Activated CD8-positive, alpha-beta memory T cell treated with anti-CD3 and anti-CD28 coated beads, Interleukin-2, amount 10 ng/mL, durations not matched to agents 7 days and 5 days (primary cell): ENCODE data around the gene GRAP. TPM values are rescaled to one million over a fixed set of nuclear protein-coding genes. Genes with fewer than 3 reads are reported as not detected.
"Not testable (repeated sequence)": the region's sequence is repeated elsewhere in the genome, so short reads cannot be mapped to it uniquely, and the experiment has no call there.

Experiments used
- ATAC-seq: fragments of 150-1000 bp; cut with Tn5 transposase; one replicate; pipeline ENCODE4 v1.10.0; 2021; ENCODE audit warnings: moderate library complexity
- CTCF ChIA-PET: fragments of 350-600 bp; sonication (Branson Sonifier 250); formaldehyde crosslinking; loops from one replicate; lab custom pipeline; 2021; ENCODE audit warnings: antibody characterized with exemption; lab: Charles Lee
- DNase-seq: peaks from one replicate; pipeline ENCODE4 v3.0.0-alpha.2; 2020
- H3K27ac Mint-ChIP-seq: one replicate; pipeline ENCODE4 v1.8.0; 2021; ENCODE audit warnings: mild to moderate bottlenecking, mixed read lengths
- H3K27me3 Mint-ChIP-seq: one replicate; pipeline ENCODE4 v1.8.0; 2021; ENCODE audit warnings: mixed read lengths
- H3K36me3 Mint-ChIP-seq: one replicate; pipeline ENCODE4 v1.8.0; 2021; ENCODE audit warnings: mild to moderate bottlenecking, mixed read lengths
- H3K4me1 Mint-ChIP-seq: one replicate; pipeline ENCODE4 v1.8.0; 2021; ENCODE audit warnings: mixed read lengths
- H3K4me3 Mint-ChIP-seq: one replicate; pipeline ENCODE4 v1.8.0; 2021; ENCODE audit warnings: mild to moderate bottlenecking, moderate library complexity, mixed read lengths
- H3K9me3 Mint-ChIP-seq: one replicate; pipeline ENCODE4 v1.8.0; 2022; ENCODE audit warnings: low read depth, mixed read lengths
- total RNA-seq, 2 experiments: library from RNA; stranded (reverse); gene quantifications; one replicate each; pipeline ENCODE4 v1.2.3, GENCODE V29; 2021

The GRAP gene
- total RNA-seq, 2 experiments from 2014 or later = 9.7 to 10.4 TPM

DNA sequence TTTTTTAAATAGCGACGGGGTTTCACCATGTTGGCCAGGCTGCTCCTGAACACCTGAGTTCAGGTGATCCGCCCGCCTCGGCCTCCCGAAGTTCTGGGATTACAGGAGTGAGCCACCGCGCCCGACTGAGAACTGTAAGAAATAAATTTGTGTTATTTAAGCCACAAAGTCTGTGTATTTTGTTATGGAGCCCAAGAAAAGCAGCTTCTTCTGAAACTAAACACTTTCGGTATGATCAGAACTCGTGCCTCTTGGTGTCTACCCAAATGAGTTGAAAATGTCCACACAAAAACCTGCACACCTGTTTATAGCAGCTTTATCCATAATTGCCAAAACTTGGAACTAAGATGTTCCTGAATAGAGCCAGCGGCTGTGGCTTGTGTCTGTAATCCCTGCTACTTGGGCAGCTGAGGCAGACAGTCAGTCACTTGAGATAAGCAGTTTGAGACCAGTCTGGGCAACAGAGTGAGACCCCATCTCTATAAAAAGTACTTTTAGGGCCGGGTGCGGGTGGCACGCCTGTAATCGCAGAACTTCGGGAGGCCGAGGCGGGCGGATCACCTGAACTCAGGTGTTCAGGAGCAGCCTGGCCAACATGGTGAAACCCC lies 16.1 kb upstream of the GRAP start:
- DNase-seq, H3K27ac Mint-ChIP-seq, H3K9me3 Mint-ChIP-seq, CTCF ChIA-PET, H3K4me3 Mint-ChIP-seq, H3K4me1 Mint-ChIP-seq, H3K27me3 Mint-ChIP-seq, H3K36me3 Mint-ChIP-seq: not testable (repeated sequence)
- peak; percentile 83 for ATAC-seq

DNA sequence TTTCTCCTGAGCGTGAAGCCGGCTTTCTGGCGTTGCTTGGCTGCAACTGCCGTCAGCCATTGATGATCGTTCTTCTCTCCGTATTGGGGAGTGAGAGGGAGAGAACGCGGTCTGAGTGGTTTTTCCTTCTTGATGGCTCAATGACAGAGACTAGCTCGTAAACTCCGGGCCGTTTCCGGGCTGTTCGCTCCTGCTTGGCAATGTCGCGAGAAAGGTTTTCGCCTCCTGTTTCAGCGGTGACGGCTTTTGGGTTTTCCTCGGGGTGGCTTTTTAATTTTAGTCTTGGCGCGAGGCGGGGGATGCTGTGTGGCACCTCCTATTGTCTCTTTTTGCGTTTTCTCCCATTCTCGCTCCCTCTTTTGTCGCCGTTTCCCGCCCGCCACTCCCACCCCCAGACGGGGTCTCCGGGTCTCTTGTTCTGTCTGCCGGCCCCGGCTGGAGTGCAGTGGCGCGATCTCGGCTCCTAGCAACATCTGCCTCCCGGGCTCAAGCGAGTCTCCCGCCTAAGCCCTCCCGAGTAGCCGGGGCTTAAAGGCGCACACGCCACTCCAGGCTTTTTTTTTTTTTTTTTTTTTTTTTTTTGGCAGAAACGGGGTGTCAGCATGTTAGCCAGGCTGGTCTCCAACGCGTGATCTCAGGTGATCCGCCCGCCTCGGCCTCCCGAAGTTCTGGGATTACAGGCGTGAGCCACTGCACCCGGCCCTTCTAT lies 15.4 kb upstream of the GRAP start:
- DNase-seq (peak; percentile 81), ATAC-seq (peak; percentile 52)
- H3K36me3 Mint-ChIP-seq, H3K27me3 Mint-ChIP-seq, H3K4me1 Mint-ChIP-seq, CTCF ChIA-PET, H3K27ac Mint-ChIP-seq, H3K9me3 Mint-ChIP-seq, H3K4me3 Mint-ChIP-seq: not testable (repeated sequence)

DNA sequence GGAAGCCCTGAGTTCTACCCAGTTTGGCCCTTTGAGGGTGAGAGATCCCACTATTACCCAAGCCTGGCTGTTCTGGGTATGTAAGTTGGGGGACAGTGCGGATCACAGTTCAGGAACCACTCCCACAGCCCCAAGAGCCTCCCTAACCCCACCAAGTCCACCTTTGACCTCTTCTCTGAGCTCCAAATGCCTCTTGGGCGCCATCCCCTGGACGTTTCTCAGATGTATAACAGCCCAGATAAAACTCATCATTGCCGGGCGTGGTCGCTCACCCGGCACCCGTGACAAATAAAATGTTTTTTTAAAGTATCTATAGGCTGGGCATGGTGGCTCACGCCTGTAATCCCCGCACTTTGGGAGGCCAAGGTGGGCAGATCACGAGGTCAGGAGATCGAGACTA lies 8.7 kb upstream of the GRAP start:
- H3K9me3 Mint-ChIP-seq, H3K36me3 Mint-ChIP-seq, DNase-seq, H3K4me1 Mint-ChIP-seq, H3K27me3 Mint-ChIP-seq, H3K4me3 Mint-ChIP-seq, H3K27ac Mint-ChIP-seq, CTCF ChIA-PET: not testable (repeated sequence)
- ATAC-seq = peak; percentile 83

DNA sequence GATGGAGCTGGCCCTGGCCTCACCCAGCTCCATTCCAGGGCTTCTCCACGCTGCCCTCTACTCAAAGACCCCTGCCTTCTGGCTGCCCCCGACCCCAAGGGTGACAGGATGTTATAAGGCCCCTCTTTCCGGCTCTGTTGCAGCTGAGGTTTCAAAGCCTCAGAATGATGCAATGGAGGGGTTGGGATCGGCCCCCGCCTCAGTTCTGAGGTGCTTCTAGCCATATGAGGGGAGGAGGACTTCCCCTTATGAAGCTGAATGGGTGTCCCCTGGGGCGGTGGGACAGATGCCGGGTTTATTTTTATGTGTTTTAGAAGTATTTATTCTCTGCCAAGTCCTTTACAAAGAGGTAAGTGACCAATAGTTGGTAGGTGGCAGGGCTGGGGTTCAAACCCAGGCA lies 2.1 kb upstream of the GRAP start:
- ATAC-seq, DNase-seq: not testable (repeated sequence)

DNA sequence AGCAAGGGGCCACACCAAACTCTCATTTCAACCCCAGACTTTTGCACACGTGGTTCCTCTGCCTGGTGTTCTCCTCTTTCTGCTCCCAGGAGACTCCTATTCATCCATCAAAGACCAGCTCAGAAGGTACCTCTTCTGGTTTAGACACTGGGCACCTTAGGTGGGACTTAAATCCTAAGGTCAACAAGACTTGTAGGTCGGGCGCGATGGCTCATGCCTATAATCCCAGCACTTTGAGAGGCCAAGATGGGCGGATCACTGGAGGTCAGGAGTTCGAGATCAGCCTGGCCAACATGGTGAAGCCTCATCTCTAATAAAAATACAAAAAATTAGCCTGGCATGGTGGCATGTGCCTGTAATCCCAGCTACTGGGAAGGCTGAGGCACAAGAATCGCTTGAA lies 753 bp upstream of the GRAP start:
- DNase-seq, H3K9me3 Mint-ChIP-seq, H3K27ac Mint-ChIP-seq, H3K27me3 Mint-ChIP-seq, H3K4me1 Mint-ChIP-seq, H3K4me3 Mint-ChIP-seq, ATAC-seq, CTCF ChIA-PET, H3K36me3 Mint-ChIP-seq: not testable (repeated sequence)

More for the DNA sequence above, 2.1 kb upstream of the GRAP start:
- CTCF ChIA-PET, H3K27me3 Mint-ChIP-seq, H3K27ac Mint-ChIP-seq, H3K9me3 Mint-ChIP-seq, H3K4me1 Mint-ChIP-seq, H3K4me3 Mint-ChIP-seq, H3K36me3 Mint-ChIP-seq: not testable (repeated sequence)

DNA sequence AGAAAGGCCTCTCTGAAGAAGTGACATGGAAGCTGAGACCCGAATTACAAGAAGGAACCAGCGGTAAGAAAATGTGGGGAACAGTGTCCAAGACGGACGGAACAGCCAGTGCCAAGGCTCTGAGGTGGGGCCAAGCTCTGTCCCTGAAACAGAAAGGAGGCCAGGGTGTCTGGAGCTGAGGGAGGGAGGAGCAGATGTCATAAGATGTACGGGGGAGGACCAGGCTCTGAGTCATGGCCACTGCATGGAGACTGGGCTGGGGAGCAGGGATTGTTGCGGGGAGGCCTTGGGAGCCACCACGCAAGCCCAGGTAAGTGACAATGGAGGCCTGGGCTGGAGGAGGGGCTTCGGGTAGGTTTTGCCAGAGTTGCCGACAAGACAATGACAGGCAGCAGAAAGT lies 2.1 kb downstream of the GRAP start:
- ATAC-seq, H3K4me1 Mint-ChIP-seq, H3K36me3 Mint-ChIP-seq, DNase-seq, CTCF ChIA-PET, H3K9me3 Mint-ChIP-seq, H3K27me3 Mint-ChIP-seq, H3K27ac Mint-ChIP-seq, H3K4me3 Mint-ChIP-seq: not testable (repeated sequence)

DNA sequence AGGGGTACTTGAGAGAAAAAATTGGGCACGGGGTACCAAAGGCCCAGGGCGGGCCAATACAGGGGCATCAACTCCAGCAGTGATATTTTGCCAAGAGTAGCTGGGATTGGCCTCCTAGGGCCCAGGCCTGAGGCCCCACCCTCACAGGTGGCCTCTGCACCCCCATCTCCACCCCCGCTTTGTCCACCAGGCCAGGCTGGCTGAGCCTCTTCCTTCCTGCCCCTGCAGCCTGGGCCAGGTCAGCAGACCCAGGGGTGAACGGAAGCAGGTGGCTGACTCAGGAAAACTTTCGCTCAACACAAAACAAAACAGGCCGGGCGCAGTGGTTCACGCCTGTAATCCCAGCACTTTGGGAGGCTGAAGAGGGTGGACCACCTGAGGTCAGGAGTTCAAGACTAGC lies 3.7 kb downstream of the GRAP start:
- H3K4me1 Mint-ChIP-seq, H3K27me3 Mint-ChIP-seq, H3K4me3 Mint-ChIP-seq, H3K9me3 Mint-ChIP-seq, CTCF ChIA-PET, H3K27ac Mint-ChIP-seq, DNase-seq, ATAC-seq, H3K36me3 Mint-ChIP-seq: not testable (repeated sequence)

DNA sequence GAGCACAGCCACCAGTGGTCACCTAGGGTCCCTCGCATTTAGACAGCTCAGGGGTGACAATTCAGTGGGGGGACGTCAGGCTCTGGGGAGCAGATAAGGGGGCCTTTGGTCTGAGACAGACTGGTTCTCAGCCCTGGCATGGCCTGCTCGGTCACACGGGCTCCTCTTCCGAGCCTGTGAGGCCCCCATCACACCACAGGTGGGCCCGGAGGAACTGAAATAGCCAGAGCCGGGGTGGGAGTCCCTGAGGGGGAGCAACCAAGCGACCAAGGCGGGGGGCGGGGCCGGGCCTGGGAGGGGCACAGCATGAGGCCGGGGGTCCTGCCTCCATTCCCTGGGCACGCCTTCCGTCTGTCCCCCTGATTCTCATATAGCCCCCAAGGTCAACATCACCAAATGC lies 4.4 kb downstream of the GRAP start:
- H3K27ac Mint-ChIP-seq, DNase-seq, ATAC-seq, H3K36me3 Mint-ChIP-seq, H3K4me1 Mint-ChIP-seq, H3K9me3 Mint-ChIP-seq, H3K27me3 Mint-ChIP-seq, CTCF ChIA-PET, H3K4me3 Mint-ChIP-seq: not testable (repeated sequence)

DNA sequence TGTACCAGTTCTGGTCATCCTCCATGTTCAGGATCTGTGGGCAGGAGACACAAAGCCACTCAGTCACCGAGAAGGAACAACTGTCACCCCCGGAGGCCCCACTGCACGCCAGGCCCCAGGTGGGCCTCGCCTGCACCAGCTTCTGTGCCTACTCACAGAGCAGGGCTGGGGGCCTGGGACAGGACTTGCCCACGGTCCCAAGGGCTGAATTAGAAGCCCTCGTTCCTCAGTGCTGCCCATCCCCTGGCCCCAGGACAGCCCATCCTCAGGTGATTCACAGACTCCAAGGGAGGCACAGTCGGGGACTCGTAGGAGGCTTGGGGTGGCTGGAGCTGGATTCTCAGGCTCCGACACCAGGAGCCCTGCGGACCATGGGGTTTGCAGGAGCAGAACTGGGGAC lies 4.9 kb downstream of the GRAP start:
- H3K9me3 Mint-ChIP-seq, CTCF ChIA-PET, H3K4me3 Mint-ChIP-seq, ATAC-seq, H3K27ac Mint-ChIP-seq, DNase-seq, H3K27me3 Mint-ChIP-seq, H3K4me1 Mint-ChIP-seq, H3K36me3 Mint-ChIP-seq: not testable (repeated sequence)

DNA sequence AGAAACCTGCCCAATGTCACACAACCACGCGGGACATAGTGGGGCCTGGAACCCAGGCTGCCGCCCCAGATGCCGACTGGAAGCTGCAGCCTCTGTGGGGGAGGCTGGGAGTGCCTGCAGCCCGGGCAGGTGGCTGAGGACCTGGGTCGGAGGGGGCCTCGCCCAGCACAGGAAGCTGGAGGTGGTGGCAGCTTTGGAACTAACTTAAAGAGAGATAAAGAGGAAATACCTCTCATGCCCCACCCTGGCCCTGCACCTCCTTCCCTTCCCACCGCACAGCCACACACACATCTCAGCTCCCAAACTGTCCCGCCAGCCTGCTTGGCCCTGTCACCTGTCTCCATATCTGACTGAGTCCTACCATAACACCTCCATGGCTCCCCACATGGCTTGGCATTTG lies 6.4 kb downstream of the GRAP start:
- CTCF ChIA-PET, DNase-seq, H3K36me3 Mint-ChIP-seq, H3K27me3 Mint-ChIP-seq, H3K4me1 Mint-ChIP-seq, H3K9me3 Mint-ChIP-seq, H3K27ac Mint-ChIP-seq, H3K4me3 Mint-ChIP-seq: not testable (repeated sequence)
- peak; percentile 36 for ATAC-seq

DNA sequence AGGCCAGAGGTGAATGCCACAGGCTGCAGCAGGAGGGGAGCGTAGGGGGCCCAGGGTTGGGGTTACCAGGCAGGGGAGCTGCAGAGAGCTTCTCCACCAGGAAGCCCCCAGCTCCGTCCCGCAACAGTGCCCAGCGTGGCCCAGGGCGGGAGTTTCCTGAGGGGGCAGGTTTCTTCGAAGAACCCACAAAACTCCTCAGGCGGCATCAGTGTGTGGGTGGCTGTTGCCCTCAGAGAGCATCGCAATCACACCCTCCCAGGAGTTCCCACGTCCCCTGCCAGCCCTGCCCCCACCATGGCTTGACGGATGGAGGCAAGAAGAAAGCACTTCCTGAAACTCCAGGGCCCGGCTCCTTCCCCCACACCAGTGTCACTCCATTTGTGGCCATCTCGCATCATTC lies 8.0 kb downstream of the GRAP start:
- ATAC-seq, H3K36me3 Mint-ChIP-seq, H3K27ac Mint-ChIP-seq, H3K9me3 Mint-ChIP-seq, H3K4me1 Mint-ChIP-seq, H3K27me3 Mint-ChIP-seq, CTCF ChIA-PET, DNase-seq, H3K4me3 Mint-ChIP-seq: not testable (repeated sequence)

DNA sequence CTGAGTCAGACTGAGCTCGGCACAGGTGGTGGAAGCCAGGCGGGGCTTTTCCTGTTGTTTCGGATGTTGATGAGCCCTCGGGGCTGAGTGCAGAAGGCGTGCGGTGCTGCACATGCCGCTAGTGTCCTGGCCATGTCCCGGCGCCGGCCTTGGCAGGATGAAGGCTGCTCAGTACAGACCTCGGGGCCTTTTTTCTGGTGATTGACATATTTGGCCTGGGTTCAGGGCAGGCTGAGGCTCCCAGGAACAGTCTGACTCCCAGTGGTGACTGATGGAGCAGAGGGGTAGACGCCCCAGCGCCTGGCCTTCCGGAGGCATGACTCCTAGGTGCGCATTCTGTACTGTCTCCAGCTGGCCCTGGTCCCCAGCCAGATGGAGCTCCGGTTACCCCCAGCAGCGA lies 8.8 kb downstream of the GRAP start:
- not testable (repeated sequence) for H3K9me3 Mint-ChIP-seq, H3K27ac Mint-ChIP-seq

DNA sequence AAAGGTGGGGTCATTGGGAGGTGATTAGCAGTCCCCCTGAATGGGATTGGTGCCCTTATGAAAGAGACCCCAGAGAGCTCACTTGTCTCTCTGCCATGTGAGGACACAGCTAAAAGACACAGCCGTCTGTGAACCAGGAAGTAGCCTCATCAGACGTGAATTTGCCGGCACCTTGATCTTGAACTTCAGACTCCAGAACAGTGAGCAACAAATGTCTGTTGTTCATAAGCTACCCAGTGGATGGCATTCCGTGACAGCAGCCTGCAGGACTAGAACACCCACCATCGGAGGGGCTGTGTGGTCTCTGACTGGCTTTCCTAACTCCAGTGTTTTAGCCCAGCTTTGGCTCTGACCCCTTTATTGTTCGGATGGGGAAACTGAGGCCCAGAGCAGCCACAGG lies 9.2 kb downstream of the GRAP start:
- CTCF ChIA-PET, H3K36me3 Mint-ChIP-seq, H3K27me3 Mint-ChIP-seq, ATAC-seq, H3K9me3 Mint-ChIP-seq, H3K4me1 Mint-ChIP-seq, DNase-seq, H3K27ac Mint-ChIP-seq, H3K4me3 Mint-ChIP-seq: not testable (repeated sequence)

More for the DNA sequence above, 8.8 kb downstream of the GRAP start:
- H3K4me1 Mint-ChIP-seq, CTCF ChIA-PET, ATAC-seq, DNase-seq, H3K36me3 Mint-ChIP-seq, H3K4me3 Mint-ChIP-seq, H3K27me3 Mint-ChIP-seq: not testable (repeated sequence)

DNA sequence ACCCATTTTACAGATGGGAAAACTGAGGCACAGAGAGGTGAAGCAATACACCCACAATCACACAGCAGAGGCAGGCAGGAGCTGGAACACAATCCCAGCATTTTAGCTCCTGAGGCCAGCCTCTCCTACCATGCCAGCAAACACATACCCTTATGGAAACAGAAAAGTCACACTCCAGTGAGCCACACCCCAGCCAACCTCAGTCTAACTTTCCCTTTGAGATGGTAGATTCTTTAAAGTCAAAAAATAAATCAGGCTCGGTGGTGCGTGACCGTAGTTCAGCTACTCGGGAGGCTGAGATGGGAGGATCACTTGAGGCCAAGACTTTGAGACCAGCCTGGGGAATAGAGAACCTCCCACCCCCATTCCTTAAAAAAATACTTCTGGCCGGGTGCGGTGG lies 10.6 kb downstream of the GRAP start:
- H3K27me3 Mint-ChIP-seq, H3K9me3 Mint-ChIP-seq, H3K4me3 Mint-ChIP-seq, DNase-seq, ATAC-seq, H3K36me3 Mint-ChIP-seq, CTCF ChIA-PET, H3K27ac Mint-ChIP-seq, H3K4me1 Mint-ChIP-seq: not testable (repeated sequence)
